Fibroblast of lung (primary cell): ENCODE results near the gene WSCD1. TPM values are rescaled to one million over a fixed set of nuclear protein-coding genes. Genes with fewer than 3 reads are reported as not detected.

ENCODE experiments used
- DNase-seq, 2 donors: peaks; one replicate each; pipeline versions ENCODE4 v3.0.0 to v3.0.0-alpha.2; 2010; ENCODE audit warnings: low read depth in 2 of 2
- H2AFZ ChIP-seq: 2 replicates; pipeline ENCODE4 v1.5.1; 2012; ENCODE audit warnings: low read length, control low read depth, inconsistent platforms
- H3K27ac ChIP-seq: 2 replicates; pipeline ENCODE4 v1.5.1; 2011; ENCODE audit warnings: low read length, control low read depth; ENCODE audit not compliant: insufficient read depth
- H3K27me3 ChIP-seq: 2 replicates; pipeline ENCODE4 v1.5.1; 2011; ENCODE audit warnings: mild to moderate bottlenecking, low read length; ENCODE audit not compliant: control insufficient read depth, insufficient read depth
- H3K36me3 ChIP-seq: 2 replicates; pipeline ENCODE4 v1.5.1; 2011; ENCODE audit warnings: low read length; ENCODE audit not compliant: control insufficient read depth, insufficient read depth
- H3K4me1 ChIP-seq: 2 replicates; pipeline ENCODE4 v1.5.1; 2011; ENCODE audit warnings: low read length; ENCODE audit not compliant: control insufficient read depth, insufficient read depth; ENCODE audit errors: extremely low read depth
- H3K4me2 ChIP-seq: 2 replicates; pipeline ENCODE4 v1.5.1; 2011; ENCODE audit warnings: low read length, control low read depth; ENCODE audit not compliant: insufficient read depth; ENCODE audit errors: extremely low read depth
- H3K4me3 ChIP-seq, 4 experiments: fragments of 200-600 bp in 1 of 4; sonication (generic) in 1 of 4; replicated peaks in 1 of 4; 2 replicates each; pipeline ENCODE4 v1.5.1; 2011 to 2016; ENCODE audit warnings: low read length in 4 of 4, low read depth in 3 of 4, mild to moderate bottlenecking in 3 of 4, control low read depth in 2 of 4, inconsistent platforms in 1 of 4, mixed read lengths in 1 of 4; ENCODE audit not compliant: insufficient read depth in 1 of 4; ENCODE audit errors: control extremely low read depth in 1 of 4
- H3K79me2 ChIP-seq: 2 replicates; pipeline ENCODE4 v1.5.1; 2012; ENCODE audit warnings: mild to moderate bottlenecking, low read length, inconsistent platforms; ENCODE audit not compliant: control insufficient read depth, insufficient read depth
- H3K9ac ChIP-seq: 2 replicates; pipeline ENCODE4 v1.5.1; 2011; ENCODE audit warnings: mild to moderate bottlenecking, low read length, control low read depth; ENCODE audit not compliant: insufficient read depth
- H3K9me3 ChIP-seq: 2 replicates; pipeline ENCODE4 v1.5.1; 2012; ENCODE audit warnings: low read depth, low read length; ENCODE audit not compliant: control insufficient read depth, insufficient read depth
- H4K20me1 ChIP-seq: 2 replicates; pipeline ENCODE4 v1.5.1; 2011; ENCODE audit warnings: low read length; ENCODE audit not compliant: control insufficient read depth, insufficient read depth; ENCODE audit errors: extremely low read depth
- EZH2 ChIP-seq: IDR thresholded peaks from 2 replicates; pipeline ENCODE4 v1.5.1; 2012; ENCODE audit warnings: low read length, control low read depth, mild to moderate bottlenecking; ENCODE audit errors: missing control alignments
- polyA plus RNA-seq, 2 donors: library from polyadenylated mRNA; depleted of rRNA in 1 of 2; stranded (reverse) in 1 of 2; unstranded in 1 of 2; fragments of >200 nt; gene quantifications; 2 replicates each; pipeline ENCODE4 v1.2.1, GENCODE V29; 2011 to 2012; ENCODE audit warnings: missing spikeins in 1 of 2
- total RNA-seq: library from RNA; depleted of rRNA; stranded (reverse); fragments of >200 nt; gene quantifications from 2 replicates; pipeline ENCODE4 v1.2.1, GENCODE V29; 2014
- TF ChIP-seq, protein P1 (sequence below), 2 donors: IDR thresholded peaks in 1 of 2; conservative IDR thresholded peaks in 1 of 2; 1 replicate in 1 of 2; 2 replicates in 1 of 2; pipeline ENCODE4 v1.5.1; 2011 to 2012; ENCODE audit warnings: low read length in 2 of 2, control low read depth in 1 of 2, inconsistent platforms in 1 of 2, low read depth in 1 of 2, mild to moderate bottlenecking in 1 of 2

WSCD1 gene
- total and polyA plus RNA-seq, 2 donors (not counting 1 experiment from before 2014, with no cell fraction given), result 0.56 to 0.83 TPM

GRCh38 chr17:6052926-6053325 is 17.3 kb upstream of the WSCD1 start:
- Histone ChIP-seq H3K36me3 (no peaks in the 10 kb centered on the region), H2AFZ (no peak overlapping the region), H3K79me2 (no peaks in the 10 kb centered on the region), H4K20me1 (no peaks in the 10 kb centered on the region), H3K9me3 (no peaks in the 10 kb centered on the region), H3K27ac (no peak overlapping the region), H3K4me2 (no peak overlapping the region), H3K27me3 (no peaks in the 10 kb centered on the region), H3K9ac (no peak overlapping the region), H3K4me3 (no peak overlapping the region), H3K4me1 (no peaks in the 10 kb centered on the region)
- TF ChIP-seq, protein P1, sequence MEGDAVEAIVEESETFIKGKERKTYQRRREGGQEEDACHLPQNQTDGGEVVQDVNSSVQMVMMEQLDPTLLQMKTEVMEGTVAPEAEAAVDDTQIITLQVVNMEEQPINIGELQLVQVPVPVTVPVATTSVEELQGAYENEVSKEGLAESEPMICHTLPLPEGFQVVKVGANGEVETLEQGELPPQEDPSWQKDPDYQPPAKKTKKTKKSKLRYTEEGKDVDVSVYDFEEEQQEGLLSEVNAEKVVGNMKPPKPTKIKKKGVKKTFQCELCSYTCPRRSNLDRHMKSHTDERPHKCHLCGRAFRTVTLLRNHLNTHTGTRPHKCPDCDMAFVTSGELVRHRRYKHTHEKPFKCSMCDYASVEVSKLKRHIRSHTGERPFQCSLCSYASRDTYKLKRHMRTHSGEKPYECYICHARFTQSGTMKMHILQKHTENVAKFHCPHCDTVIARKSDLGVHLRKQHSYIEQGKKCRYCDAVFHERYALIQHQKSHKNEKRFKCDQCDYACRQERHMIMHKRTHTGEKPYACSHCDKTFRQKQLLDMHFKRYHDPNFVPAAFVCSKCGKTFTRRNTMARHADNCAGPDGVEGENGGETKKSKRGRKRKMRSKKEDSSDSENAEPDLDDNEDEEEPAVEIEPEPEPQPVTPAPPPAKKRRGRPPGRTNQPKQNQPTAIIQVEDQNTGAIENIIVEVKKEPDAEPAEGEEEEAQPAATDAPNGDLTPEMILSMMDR (conservative IDR thresholded peaks at IDR 0.05 in 1 of 2, IDR thresholded peaks at IDR 0.05 in 1 of 2; ENCODE audit: low read depth in 1 of 2, low read length in 2 of 2), result no peak
- TF ChIP-seq EZH2, result no peak
- DNase-seq, result no peak

DNA sequence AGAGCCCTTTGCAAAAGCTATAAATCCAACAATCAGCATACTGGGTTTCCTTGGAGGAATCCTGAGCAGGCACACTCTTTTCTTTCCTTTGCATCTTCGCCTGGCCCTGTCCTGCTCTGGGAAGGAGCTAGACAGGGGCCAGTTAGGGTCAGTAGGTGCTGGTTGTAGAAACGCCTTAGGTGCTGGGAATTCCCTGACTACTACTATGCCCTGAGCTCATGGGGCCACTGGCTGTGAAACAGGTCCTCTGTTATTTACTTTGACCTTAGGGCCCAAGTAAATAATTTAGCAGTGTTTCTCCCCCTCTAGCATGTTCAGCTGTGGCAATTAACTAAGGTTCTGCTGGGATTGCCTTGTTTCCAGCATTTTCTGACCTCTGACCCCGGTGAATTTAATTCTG is 15.8 kb upstream of the WSCD1 start:
- H3K4me3 ChIP-seq, result no peak overlapping the region
- no peaks in the 10 kb centered on the region for H3K9me3 ChIP-seq
- H3K9ac ChIP-seq, result no peak overlapping the region
- H3K27me3 ChIP-seq, result no peaks in the 10 kb centered on the region
- H2AFZ ChIP-seq, result no peak overlapping the region
- DNase-seq, result no peak
- no peaks in the 10 kb centered on the region for H4K20me1 ChIP-seq
- H3K4me2 ChIP-seq, result no peak overlapping the region
- H3K36me3 ChIP-seq, result no peaks in the 10 kb centered on the region
- no peak overlapping the region for H3K27ac ChIP-seq
- no peaks in the 10 kb centered on the region for H3K79me2 ChIP-seq
- no peaks in the 10 kb centered on the region for H3K4me1 ChIP-seq
- TF ChIP-seq EZH2, result no peak
- TF ChIP-seq, protein P1 (conservative IDR thresholded peaks at IDR 0.05 in 1 of 2, IDR thresholded peaks at IDR 0.05 in 1 of 2; ENCODE audit: low read depth in 1 of 2, low read length in 2 of 2), result no peak

GRCh38 chr17:6056104-6056503 is 14.1 kb upstream of the WSCD1 start:
- DNase-seq, result no peak
- H3K27ac ChIP-seq, result no peak overlapping the region
- H3K4me1 ChIP-seq, result no peaks in the 10 kb centered on the region
- no peak overlapping the region for H3K9ac ChIP-seq
- no peaks in the 10 kb centered on the region for H3K9me3 ChIP-seq
- H2AFZ ChIP-seq, result no peak overlapping the region
- no peaks in the 10 kb centered on the region for H4K20me1 ChIP-seq
- no peak for TF ChIP-seq EZH2
- TF ChIP-seq, protein P1 (conservative IDR thresholded peaks at IDR 0.05 in 1 of 2, IDR thresholded peaks at IDR 0.05 in 1 of 2; ENCODE audit: low read depth in 1 of 2, low read length in 2 of 2), result no peak
- H3K27me3 ChIP-seq, result no peaks in the 10 kb centered on the region
- H3K4me2 ChIP-seq, result no peak overlapping the region
- no peaks in the 10 kb centered on the region for H3K79me2 ChIP-seq
- H3K36me3 ChIP-seq, result no peaks in the 10 kb centered on the region
- no peak overlapping the region for H3K4me3 ChIP-seq
